HL-60 (cell line): ENCODE results near the gene KLF16.

Source experiments
- GABPA ChIP-seq: IDR thresholded peaks from 2 replicates; pipeline ENCODE4 v1.6.1; 2012; ENCODE audit warnings: low read depth
- POLR2AphosphoS5 ChIP-seq: IDR thresholded peaks from 2 replicates; pipeline ENCODE4 v1.6.1; 2012; ENCODE audit warnings: low read depth
- SPI1 ChIP-seq: IDR thresholded peaks from 2 replicates; pipeline ENCODE4 v1.6.1; 2012; ENCODE audit warnings: low read depth, mild to moderate bottlenecking, borderline replicate concordance
- TF ChIP-seq, protein P1 (sequence below): IDR thresholded peaks from one replicate; pipeline ENCODE4 v1.5.1; 2011; ENCODE audit warnings: low read length, control low read depth, inconsistent platforms; ENCODE audit not compliant: insufficient read depth

GRCh38 chr19:1823020-1823419 lies 40.4 kb downstream of the KLF16 start:
- TF ChIP-seq POLR2AphosphoS5 (no peak), GABPA (no peak), SPI1 (no peak)
- TF ChIP-seq, protein P1, sequence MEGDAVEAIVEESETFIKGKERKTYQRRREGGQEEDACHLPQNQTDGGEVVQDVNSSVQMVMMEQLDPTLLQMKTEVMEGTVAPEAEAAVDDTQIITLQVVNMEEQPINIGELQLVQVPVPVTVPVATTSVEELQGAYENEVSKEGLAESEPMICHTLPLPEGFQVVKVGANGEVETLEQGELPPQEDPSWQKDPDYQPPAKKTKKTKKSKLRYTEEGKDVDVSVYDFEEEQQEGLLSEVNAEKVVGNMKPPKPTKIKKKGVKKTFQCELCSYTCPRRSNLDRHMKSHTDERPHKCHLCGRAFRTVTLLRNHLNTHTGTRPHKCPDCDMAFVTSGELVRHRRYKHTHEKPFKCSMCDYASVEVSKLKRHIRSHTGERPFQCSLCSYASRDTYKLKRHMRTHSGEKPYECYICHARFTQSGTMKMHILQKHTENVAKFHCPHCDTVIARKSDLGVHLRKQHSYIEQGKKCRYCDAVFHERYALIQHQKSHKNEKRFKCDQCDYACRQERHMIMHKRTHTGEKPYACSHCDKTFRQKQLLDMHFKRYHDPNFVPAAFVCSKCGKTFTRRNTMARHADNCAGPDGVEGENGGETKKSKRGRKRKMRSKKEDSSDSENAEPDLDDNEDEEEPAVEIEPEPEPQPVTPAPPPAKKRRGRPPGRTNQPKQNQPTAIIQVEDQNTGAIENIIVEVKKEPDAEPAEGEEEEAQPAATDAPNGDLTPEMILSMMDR = no peak
